DMS53 treated with DMSO at 0.1 percent for 48 hours (cell line): Measurements from ENCODE around the gene EPHB2.

Experiments
- DNase-seq: peaks from one replicate; lab custom pipeline; 2025; ENCODE audit not compliant: unreplicated experiment; lab: John Stamatoyannopoulos, UW

The EPHB2 gene

DNA sequence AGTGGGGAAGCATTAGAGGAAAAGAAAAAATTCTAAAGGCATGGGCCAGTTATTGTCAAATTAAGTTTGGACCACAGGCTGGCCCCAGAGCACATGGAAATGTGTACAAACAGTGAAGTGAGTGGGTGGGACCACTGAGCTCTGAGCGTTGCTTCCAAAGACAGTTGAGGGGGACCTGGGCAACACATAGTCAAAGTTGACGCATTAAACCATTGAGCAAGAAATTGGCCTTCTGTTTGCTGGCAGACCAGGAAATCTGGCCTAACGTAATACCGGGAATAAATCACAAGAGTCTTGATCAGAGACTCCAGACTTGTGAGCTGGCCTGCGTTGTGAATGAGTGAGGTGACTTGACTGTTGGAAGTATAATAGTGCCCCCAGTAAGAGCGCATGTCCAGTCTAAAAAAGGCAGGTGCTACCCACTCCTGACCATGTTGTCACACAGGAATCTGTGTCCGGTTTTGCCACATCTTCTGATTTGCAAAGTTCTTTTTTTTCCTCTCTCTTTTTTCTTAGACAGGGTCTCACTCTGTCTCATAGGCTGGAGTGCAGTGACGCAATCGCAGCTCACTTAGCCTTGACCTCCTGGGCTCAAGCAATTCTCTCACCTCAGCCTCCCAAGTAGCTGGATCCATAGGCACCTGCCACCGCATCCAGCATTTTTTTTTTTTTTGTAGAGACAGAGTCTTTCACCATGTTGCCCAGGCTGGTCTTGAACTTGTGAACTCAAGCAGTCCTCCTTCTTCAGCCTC lies 10.7 kb downstream of the EPHB2 start:
- no peak for DNase-seq

DNA sequence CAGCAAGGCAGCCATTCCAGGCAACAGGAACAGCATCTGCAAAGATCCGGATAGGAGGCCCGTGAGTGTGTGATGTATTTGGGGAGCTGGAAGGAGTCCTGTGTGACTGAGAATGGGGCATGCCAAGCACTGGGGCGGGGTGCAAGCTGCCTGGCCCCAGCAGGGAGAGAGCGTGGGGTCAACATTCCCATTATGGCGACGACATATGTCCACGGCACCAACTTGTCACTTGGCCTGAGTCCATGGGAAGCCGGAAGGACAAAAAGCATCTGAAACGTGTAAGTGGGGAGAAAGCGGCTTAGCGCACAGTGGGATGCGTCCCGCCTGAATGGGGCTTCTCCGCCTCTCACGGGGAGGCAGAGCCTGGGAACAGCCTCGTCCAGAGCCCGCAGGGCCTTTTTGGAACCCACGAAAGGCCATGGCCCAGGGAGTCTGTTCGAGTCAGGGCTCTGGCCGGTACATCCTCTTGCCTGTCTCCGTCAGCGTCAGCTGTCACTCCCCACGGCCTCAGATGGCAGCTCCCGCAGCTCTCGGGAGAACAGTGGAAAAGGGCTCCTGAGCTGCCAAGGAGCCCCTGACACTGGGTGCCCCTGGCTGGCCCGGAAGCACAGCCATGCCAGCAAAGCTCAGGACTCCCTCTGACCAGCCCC lies 12.4 kb downstream of the EPHB2 start:
- no peak for DNase-seq

GRCh38 chr1:22727873-22728272 lies 17.2 kb downstream of the EPHB2 start:
- no peak for DNase-seq

GRCh38 chr1:22728751-22729399 lies 18.2 kb downstream of the EPHB2 start:
- peak; percentile 71 for DNase-seq

DNA sequence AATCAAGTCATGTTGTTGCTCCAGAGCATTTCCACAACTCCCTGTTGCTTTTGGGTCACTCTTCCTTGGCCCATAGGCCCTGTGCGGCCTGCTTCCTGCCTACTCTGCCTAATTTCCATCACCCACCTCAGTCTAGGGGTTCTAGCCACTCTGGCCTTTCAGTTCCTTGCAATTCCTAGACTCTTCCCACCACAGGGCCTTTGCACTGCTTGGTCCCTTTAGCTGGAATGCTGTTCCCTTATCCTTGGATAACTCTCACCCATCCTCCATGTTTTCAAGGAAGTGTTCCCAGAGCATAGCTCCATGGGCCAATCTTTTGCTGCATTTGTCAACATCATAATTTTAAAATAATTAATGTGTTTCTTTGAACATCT lies 18.7 kb downstream of the EPHB2 start:
- no peak for DNase-seq

GRCh38 chr1:22729912-22730311 lies 19.3 kb downstream of the EPHB2 start:
- no peak for DNase-seq

- no peak for DNase-seq
Measured at GRCh38 chr1:22731924-22732720, 21.5 kb downstream of the EPHB2 start.

DNA sequence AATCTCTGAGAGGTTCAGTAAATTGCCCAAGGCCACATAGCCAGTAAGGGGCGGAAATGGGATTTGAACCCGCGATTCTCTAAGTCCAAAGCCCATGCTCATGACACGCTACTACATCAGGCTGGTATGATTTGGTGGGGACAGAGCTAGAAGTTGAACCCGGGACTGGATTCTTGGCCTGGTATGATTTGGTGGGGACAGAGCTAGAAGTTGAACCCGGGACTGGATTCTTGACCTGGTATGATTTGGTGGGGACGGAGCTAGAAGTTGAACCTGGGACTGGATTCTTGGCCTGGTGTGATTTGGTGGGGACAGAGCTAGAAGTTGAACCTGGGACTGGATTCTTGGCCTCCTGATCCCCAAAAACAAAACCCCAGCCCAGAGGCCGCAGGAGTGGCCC lies 23.0 kb downstream of the EPHB2 start:
- DNase-seq, result no peak

DNA sequence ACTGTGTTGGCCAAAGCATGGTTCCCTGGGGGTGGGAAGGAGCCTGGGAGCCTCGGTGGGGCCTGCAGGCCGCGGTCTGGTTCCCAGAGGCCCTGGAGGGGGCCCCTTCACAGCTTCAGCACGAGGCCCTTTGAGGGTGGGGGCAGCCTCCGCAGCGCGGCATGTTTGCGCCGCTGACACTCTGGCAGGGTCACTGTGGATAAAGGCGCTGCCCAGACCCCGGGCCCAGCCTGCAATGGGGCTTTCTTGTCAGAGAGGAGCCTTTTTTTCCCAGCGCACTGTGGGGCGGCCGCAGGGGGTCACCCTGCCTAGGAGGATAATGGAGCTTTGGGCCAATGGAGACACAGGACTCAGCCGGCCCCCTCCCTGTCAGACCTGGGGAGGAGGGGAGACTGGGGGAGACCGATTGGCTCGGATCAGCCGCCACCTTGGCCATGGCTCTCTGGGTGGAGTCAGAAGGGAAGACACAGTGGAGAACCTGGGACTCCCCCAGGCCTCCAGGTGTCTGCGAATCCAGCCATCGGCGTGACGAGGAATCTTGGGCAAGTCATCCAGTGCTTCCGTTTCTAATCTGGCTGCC lies 26.0 kb downstream of the EPHB2 start:
- no peak for DNase-seq

DNA sequence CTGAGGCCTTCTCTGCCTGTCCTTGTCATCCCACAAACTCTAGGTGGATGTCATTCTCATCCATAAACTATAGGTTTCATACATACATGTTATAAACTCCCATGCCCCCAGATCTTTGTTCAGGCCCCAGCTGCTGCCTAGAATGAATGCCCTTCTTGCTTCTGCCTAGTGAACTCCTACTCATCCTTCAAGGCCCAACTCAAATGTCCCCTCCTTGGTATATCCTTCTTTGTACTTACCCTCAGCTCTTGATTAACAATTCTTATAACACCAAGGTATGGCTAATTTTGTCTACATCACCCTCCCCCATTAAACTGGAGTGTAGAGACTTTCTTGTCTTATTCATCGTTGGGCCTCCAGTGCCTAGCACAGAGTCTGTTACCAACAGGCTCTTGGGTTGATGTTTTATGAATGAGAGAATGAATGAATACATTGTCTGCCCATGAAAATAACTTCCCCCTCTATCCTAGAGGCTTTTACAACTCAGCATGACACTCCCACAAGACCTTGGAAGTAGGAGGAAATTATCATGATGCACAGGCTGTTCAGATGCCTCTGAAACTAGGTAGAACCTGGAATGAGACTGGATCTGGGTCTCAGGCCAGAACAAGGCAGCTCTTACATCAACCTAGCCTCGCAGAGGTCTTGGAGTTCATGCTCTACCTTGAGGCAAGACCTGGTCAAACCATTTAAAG lies 26.9 kb downstream of the EPHB2 start:
- no peak for DNase-seq

GRCh38 chr1:22738069-22738435 lies 27.4 kb downstream of the EPHB2 start:
- no peak for DNase-seq

GRCh38 chr1:22738522-22738921 lies 27.9 kb downstream of the EPHB2 start:
- no peak for DNase-seq

DNA sequence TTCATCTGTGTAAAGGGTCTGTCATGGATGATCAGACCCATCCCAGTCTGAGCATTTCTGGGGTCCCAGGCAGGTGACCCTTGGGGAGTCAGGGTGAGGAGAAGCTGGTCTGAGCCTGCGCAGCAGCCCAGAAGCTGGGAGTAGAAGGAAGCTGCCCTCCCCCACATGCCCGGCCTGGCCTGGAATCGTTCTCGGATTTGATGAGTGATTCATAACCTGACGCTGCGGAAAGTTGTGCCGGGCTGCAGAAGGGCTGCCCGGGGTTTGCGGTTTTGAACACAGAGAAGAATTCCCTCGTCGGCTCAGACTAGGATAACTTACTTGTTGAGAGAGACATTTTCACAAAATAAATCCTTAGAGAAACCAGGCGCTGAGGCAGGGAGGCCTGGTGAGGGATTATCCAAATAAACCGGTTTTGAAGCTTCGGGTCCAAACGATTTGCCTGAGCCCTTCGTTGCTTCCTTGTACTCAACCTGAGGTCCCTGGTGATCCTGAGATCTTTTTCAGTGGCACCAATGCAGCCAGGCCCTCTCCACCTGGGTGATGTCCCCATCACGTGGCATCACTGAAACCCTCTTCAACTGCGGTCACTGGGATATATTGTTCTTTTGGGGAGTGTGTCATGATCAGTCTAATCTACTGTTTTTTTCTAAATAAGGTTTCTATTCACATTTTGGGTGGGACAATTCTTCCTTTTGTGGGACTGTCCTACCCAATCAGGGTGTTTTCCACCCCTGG lies 29.2 kb downstream of the EPHB2 start:
- DNase-seq, result no peak

- DNase-seq, result no peak
Measured at GRCh38 chr1:22741118-22741517, 30.5 kb downstream of the EPHB2 start.

GRCh38 chr1:22745669-22746585 lies 35.3 kb downstream of the EPHB2 start:
- DNase-seq, result no peak

DNA sequence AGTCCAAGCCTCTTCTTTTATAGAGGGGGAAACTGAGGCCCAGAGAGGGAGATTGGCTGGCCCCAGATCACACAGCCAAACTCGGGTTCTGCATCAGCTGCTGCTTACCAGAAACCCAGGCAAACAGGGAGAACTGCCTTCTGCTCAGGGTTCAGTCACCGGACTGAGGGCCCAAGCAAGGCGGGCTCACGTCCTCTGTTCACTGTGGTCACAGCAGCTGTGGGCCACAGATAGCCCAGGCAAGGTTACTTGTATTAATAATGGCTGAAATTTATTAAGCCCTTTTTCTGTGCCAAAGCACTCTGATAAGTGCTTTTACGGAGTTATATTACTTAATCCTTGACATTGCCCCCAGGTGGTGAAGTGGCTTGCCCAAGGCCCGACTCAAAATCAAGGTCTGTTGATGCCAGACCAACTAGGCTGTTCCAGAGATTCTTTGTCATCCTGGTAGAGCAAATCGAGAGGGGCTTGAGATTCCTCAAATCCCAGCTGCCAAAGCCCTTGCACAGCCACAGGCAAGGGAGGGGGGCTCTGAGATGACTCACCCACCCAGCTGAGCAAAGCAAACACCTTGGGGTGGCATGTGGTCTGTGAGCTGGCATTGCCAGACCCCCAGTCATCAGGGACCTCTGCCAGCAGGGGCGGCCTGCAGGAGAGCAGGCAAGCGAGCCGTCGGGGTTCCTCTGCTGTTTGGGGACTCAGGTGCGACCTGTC lies 36.5 kb downstream of the EPHB2 start:
- DNase-seq, result no peak

- no peak for DNase-seq
Measured at GRCh38 chr1:22747735-22748073, 37.1 kb downstream of the EPHB2 start.

DNA sequence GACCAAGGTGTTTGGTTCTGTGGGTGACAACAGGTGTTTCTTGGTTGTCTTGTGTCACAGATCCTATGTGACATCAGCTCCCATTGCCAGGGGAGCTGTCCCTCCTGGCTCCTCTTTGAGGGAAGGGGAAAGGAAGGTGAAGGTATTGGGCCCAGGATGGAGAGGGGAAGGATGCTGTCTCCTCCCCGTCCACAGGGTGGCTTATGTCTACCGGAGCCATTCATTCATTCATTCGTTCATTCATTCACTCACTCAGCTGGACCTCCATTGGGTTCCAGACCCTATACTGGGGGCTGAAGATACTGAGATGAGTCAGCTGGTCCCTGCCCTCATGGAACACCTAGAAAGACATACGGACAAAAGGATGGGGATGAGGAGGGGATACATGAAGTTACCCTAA lies 38.9 kb downstream of the EPHB2 start:
- no peak for DNase-seq
